ENCODE measurements around the gene TTC9.

GRCh38 chr14:70648346-70648745, 6.6 kb downstream of the TTC9 start:
- TF ChIP-seq CTCF (IDR thresholded peaks at IDR 0.05) (no peak), POLR2A (IDR thresholded peaks at IDR 0.05) (no peak)
